Natural killer cell (primary cell): Measurements from ENCODE around the gene XPNPEP2. TPM values are rescaled to one million over a fixed set of nuclear protein-coding genes. Genes with fewer than 3 reads are reported as not detected.
A peak's percentile ranks its signal among the peaks of the same experiment; 100 is the strongest.

ENCODE experiments used
- ATAC-seq, 3 donors: fragments of 150-1000 bp in 2 of 3; fragments of 200-7000 bp in 1 of 3; cut with Tn5 transposase; 1 replicate in 1 of 3; 2 replicates in 2 of 3; pipeline ENCODE4 v1.10.0; 2021; ENCODE audit warnings: mild to moderate bottlenecking in 2 of 3, moderate library complexity in 2 of 3
- DNase-seq, 2 donors: peaks; one replicate each; pipeline versions ENCODE4 v3.0.0 to v3.0.0-alpha.2; 2013 to 2021; ENCODE audit warnings: mixed read lengths in 1 of 2
- H3K27ac ChIP-seq: one replicate; pipeline ENCODE4 v1.5.1; 2013; ENCODE audit warnings: mild to moderate bottlenecking, low read length
- H3K27me3 ChIP-seq: one replicate; pipeline ENCODE4 v1.6.1; 2013; ENCODE audit warnings: low read length; ENCODE audit not compliant: control insufficient read depth, insufficient read depth
- H3K36me3 ChIP-seq: one replicate; pipeline ENCODE4 v1.6.1; 2013; ENCODE audit warnings: low read length; ENCODE audit not compliant: control insufficient read depth, insufficient read depth
- H3K4me1 ChIP-seq: one replicate; pipeline ENCODE4 v1.6.1; 2013; ENCODE audit warnings: low read length; ENCODE audit not compliant: control insufficient read depth, insufficient read depth
- H3K4me3 ChIP-seq: one replicate; pipeline ENCODE4 v1.5.1; 2013; ENCODE audit warnings: low read length
- H3K9me3 ChIP-seq: one replicate; pipeline ENCODE4 v1.6.1; 2013; ENCODE audit warnings: low read length; ENCODE audit not compliant: control insufficient read depth, insufficient read depth
- H3K27ac Mint-ChIP-seq, 2 donors: one replicate each; pipeline ENCODE4 v1.8.0; 2022; ENCODE audit warnings: mild to moderate bottlenecking in 2 of 2, mixed read lengths in 2 of 2, moderate library complexity in 1 of 2
- H3K27me3 Mint-ChIP-seq, 2 donors: one replicate each; pipeline ENCODE4 v1.8.0; 2022; ENCODE audit warnings: low read depth in 2 of 2, mixed read lengths in 2 of 2
- H3K36me3 Mint-ChIP-seq: one replicate; pipeline ENCODE4 v1.8.0; 2022; ENCODE audit warnings: mixed read lengths
- H3K4me1 Mint-ChIP-seq, 2 donors: one replicate each; pipeline ENCODE4 v1.8.0; 2022; ENCODE audit warnings: mixed read lengths in 2 of 2
- H3K4me3 Mint-ChIP-seq: one replicate; pipeline ENCODE4 v1.8.0; 2022; ENCODE audit warnings: mild to moderate bottlenecking, moderate library complexity, mixed read lengths
- H3K9me3 Mint-ChIP-seq, 2 donors: one replicate each; pipeline ENCODE4 v1.8.0; 2022; ENCODE audit warnings: mixed read lengths in 2 of 2
- CTCF ChIP-seq: fragments of 200-600 bp; IDR thresholded peaks from one replicate; pipeline ENCODE4 v1.8.0; 2022; ENCODE audit warnings: antibody characterized with exemption
- WGBS: methylation state at CpG from one replicate; pipeline ENCODE4 v1.1.7; 2013; ENCODE audit warnings: missing lambda C conversion rate; ENCODE audit not compliant: insufficient coverage; 5-methylcytosine and 5-hydroxymethylcytosine counted together
- intact Hi-C: fragments of 100-400 bp; cut with micrococcal nuclease; formaldehyde crosslinking; loops from one replicate; pipeline ENCODE4 v1.14.2; 2022
- total RNA-seq, 4 donors: library from RNA; stranded (reverse); fragments of 120-200 nt in 1 of 4; gene quantifications; one replicate each; pipeline versions ENCODE4 v1.2.3 to v1.2.4, GENCODE V29; 2013 to 2022

The XPNPEP2 gene
- total RNA-seq, 3 donors from 2014 or later (not counting 1 experiment from before 2014, with no cell fraction given): 0.96 to 2.6 (median 1.6) TPM

DNA sequence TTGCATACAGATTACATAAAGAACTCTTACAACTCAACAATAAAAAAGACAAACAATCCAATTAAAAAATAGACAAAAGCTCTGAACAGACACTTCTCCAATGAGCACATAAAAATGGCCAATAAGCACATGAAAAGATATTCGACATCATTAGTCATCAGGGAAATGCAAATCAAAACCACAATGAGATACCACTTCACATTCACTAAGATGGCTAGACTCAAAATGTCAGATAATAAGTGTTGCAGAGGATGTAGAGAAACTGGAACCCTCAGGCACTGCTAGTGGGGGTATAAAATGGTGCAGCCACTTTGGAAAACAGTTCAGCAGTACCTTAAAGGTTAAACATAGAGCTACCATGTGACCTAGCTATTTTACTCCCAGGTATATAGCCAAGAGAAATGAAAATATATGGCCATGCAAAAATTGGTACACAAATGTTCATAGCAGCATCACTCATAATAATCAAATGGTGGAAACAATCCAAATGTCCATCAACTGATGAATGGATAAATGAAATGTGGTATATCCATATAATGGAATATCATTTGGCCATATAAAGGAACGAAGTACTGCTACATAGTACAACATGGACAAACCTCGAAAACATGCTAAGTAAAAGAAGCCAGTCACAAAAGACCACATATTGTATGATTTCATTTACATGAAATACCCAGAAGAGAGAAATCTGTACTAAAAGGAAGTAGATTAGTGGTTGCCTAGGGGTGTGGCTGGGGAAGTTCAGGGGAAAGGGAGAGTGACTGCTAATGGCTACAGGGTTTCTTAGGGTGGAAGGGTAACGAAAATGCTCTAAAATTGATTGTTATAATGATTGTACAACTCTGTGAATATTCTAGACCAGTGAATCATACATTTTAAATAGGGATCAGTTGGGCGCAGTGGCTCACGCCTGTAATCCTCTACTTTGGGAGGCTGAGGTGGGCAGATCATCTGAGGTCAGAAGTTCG, 70.3 kb downstream of the XPNPEP2 start:
- no peaks in the 10 kb centered on the region for H3K27me3 Mint-ChIP-seq
- H3K4me1 ChIP-seq: no peaks in the 10 kb centered on the region
- peak in 2 of 3 donors; percentile 25 to 64 for ATAC-seq
- peak overlapping the region in 1 of 2 donors; percentile 36 for H3K27ac Mint-ChIP-seq
- H3K9me3 Mint-ChIP-seq: no peaks in the 10 kb centered on the region
- intact Hi-C loops: no loop called here
- no peak for DNase-seq
- H3K9me3 ChIP-seq: no peaks in the 10 kb centered on the region
- 80% methylated on average over 5 of the region's 7 CpGs for WGBS
- no peaks in the 10 kb centered on the region for H3K27me3 ChIP-seq
- H3K4me3 Mint-ChIP-seq: no peak overlapping the region
- H3K27ac ChIP-seq: no peak overlapping the region
- H3K4me1 Mint-ChIP-seq: peaks cover 10 to 15% of the 10 kb centered on the region in 2 donors
- no peaks in the 10 kb centered on the region for H3K36me3 Mint-ChIP-seq
- no peaks in the 10 kb centered on the region for H3K36me3 ChIP-seq
- H3K4me3 ChIP-seq: no peak overlapping the region
- TF ChIP-seq CTCF: no peak

DNA sequence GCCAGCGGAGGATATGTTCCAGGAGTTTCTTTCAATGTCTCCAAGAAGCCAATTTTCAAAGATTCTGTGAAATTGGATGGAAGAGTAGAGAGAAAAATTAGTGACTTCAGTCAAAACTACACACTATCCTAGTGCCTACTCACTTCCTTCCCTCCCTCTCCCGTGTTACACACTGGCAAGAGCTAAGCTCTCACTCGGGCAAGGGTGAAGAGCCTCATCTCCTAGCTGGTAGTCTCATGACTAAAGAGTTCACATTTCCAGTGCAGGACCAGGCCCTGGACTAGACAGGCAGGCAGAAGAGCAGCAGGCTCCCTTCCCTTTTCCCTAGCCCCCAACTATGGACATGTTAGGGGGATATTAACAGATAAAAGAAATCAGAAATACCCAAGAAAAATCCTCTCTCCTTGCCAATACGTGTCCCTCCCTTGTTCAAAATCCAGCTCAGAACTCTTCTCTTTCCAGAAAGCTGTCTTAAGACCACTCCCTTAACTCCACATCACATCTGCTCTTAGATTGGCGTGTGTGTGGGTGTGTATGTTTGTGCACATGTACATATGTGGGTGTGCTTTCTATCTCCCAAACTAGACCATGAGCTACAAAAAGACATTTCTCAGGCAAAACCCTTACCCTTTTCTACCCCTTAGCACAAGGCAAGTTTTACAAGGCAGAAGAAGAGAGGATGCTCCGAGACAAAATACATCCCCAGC, 75.0 kb downstream of the XPNPEP2 start:
- no peak overlapping the region for H3K27ac ChIP-seq
- intact Hi-C loops: no loop called here
- Mint-ChIP-seq H3K9me3 (no peaks in the 10 kb centered on the region), H3K4me1 (peaks cover 6% of the 10 kb centered on the region in 2 donors), H3K27me3 (no peaks in the 10 kb centered on the region), H3K27ac (no peak overlapping the region), H3K36me3 (no peaks in the 10 kb centered on the region), H3K4me3 (no peak overlapping the region)
- H3K27me3 ChIP-seq: no peaks in the 10 kb centered on the region
- no peak for TF ChIP-seq CTCF
- H3K9me3 ChIP-seq: no peaks in the 10 kb centered on the region
- WGBS: 59% methylated on average over 2 of the region's 6 CpGs
- H3K36me3 ChIP-seq: no peaks in the 10 kb centered on the region
- no peak overlapping the region for H3K4me3 ChIP-seq
- ATAC-seq (no peak), DNase-seq (no peak)
- no peaks in the 10 kb centered on the region for H3K4me1 ChIP-seq

GRCh38 chrX:129818123-129818522, 79.3 kb downstream of the XPNPEP2 start:
- Mint-ChIP-seq H3K36me3 (no peaks in the 10 kb centered on the region), H3K4me3 (no peak overlapping the region), H3K9me3 (no peaks in the 10 kb centered on the region), H3K27me3 (no peaks in the 10 kb centered on the region), H3K27ac (no peak overlapping the region), H3K4me1 (no peaks in the 10 kb centered on the region)
- Histone ChIP-seq H3K4me1 (no peaks in the 10 kb centered on the region), H3K36me3 (no peaks in the 10 kb centered on the region), H3K27ac (no peak overlapping the region), H3K4me3 (no peak overlapping the region), H3K27me3 (no peaks in the 10 kb centered on the region), H3K9me3 (no peaks in the 10 kb centered on the region)
- intact Hi-C loops: no loop called here
- DNase-seq: no peak
- TF ChIP-seq CTCF: no peak
- no peak for ATAC-seq
- 100% methylated on average over 1 of the region's 2 CpGs for WGBS

Other genes with a start within 250 kb of the XPNPEP2 start
- gene SMARCA1, start 215.5 kb upstream of the XPNPEP2 start, total RNA-seq: under 1 TPM in 1 of 3 donors, not detected in 2; 0.18 TPM
- gene OCRL, start 198.7 kb upstream of the XPNPEP2 start, total RNA-seq: 1 to 10 TPM; 1.0 to 2.2 (median 1.8) TPM
- under 1 TPM in 1 of 3 donors, not detected in 2; 0.07 TPM for gene APLN, start 84.0 kb upstream of the XPNPEP2 start, total RNA-seq
- gene SASH3, start 41.0 kb downstream of the XPNPEP2 start, total RNA-seq: 100 to 1,000 TPM; 356 to 403 (median 392) TPM
- 1 to 10 TPM; 1.0 to 3.0 (median 2.1) TPM for gene ZDHHC9, start 104.9 kb downstream of the XPNPEP2 start, total RNA-seq
- gene UTP14A, start 167.2 kb downstream of the XPNPEP2 start, total RNA-seq: 10 to 100 TPM in 2 of 3 donors, 1 to 10 TPM in 1; 9.5 to 11.6 (median 11.0) TPM
- 10 to 100 TPM in 1 of 3 donors, 1 to 10 TPM in 2; 6.5 to 10.5 (median 9.9) TPM for gene BCORL1, start 243.7 kb downstream of the XPNPEP2 start, total RNA-seq